DND-41 (cell line): Measurements from ENCODE around the gene DENND10.

ENCODE experiments used
- ATAC-seq: fragments of 200-7000 bp; cut with Tn5 transposase; 3 replicates; pipeline ENCODE4 v1.9.1; 2021; ENCODE audit warnings: low read depth; ENCODE audit not compliant: insufficient read depth
- DNase-seq: peaks from one replicate; pipeline ENCODE4 v3.0.0-alpha.2; 2020
- H2AFZ ChIP-seq: 2 replicates; pipeline ENCODE4 v1.6.0; 2012; ENCODE audit warnings: low read depth, low read length
- H3K27ac ChIP-seq: 2 replicates; pipeline ENCODE4 v1.5.1; 2012; ENCODE audit warnings: low read length, inconsistent platforms
- H3K27me3 ChIP-seq: fragments of 200-600 bp; sonication (generic); 2 replicates; pipeline ENCODE4 v1.6.0; 2012; ENCODE audit warnings: low read length, mild to moderate bottlenecking, inconsistent platforms; ENCODE audit not compliant: insufficient read depth, poor library complexity
- H3K36me3 ChIP-seq: 2 replicates; pipeline ENCODE4 v1.5.1; 2012; ENCODE audit warnings: low read length, inconsistent platforms; ENCODE audit not compliant: insufficient read depth
- H3K4me1 ChIP-seq: 2 replicates; pipeline ENCODE4 v1.5.1; 2012; ENCODE audit warnings: mild to moderate bottlenecking, low read length; ENCODE audit not compliant: insufficient read depth
- H3K4me2 ChIP-seq: 2 replicates; pipeline ENCODE4 v1.6.0; 2012; ENCODE audit warnings: mild to moderate bottlenecking, moderate library complexity, low read length, inconsistent platforms; ENCODE audit not compliant: insufficient read depth
- H3K4me3 ChIP-seq, 2 experiments: fragments of 200-600 bp in 1 of 2; shearing (Covaris generic) in 1 of 2; 2 replicates each; pipeline ENCODE4 v1.5.1; 2012 to 2016; ENCODE audit warnings: inconsistent platforms in 2 of 2, low read length in 2 of 2, mild to moderate bottlenecking in 2 of 2, low read depth in 1 of 2, moderate library complexity in 1 of 2
- H3K79me2 ChIP-seq: 2 replicates; pipeline ENCODE4 v1.6.0; 2012; ENCODE audit warnings: low read length, inconsistent platforms; ENCODE audit not compliant: insufficient read depth
- H3K9ac ChIP-seq: 2 replicates; pipeline ENCODE4 v1.6.0; 2012; ENCODE audit warnings: low read depth, mild to moderate bottlenecking, inconsistent platforms, low read length, moderate library complexity
- H3K9me3 ChIP-seq: 2 replicates; pipeline ENCODE4 v1.5.1; 2012; ENCODE audit warnings: low read length, moderate library complexity, mild to moderate bottlenecking, inconsistent platforms; ENCODE audit not compliant: insufficient read depth, severe bottlenecking
- H4K20me1 ChIP-seq: 2 replicates; pipeline ENCODE4 v1.6.0; 2012; ENCODE audit warnings: low read length; ENCODE audit not compliant: insufficient read depth
- EZH2 ChIP-seq: IDR thresholded peaks from 3 replicates; pipeline ENCODE4 v1.6.1; 2012; ENCODE audit warnings: borderline replicate concordance, low read depth, mild to moderate bottlenecking, moderate library complexity, low read length, inconsistent platforms; ENCODE audit not compliant: severe bottlenecking
- TF ChIP-seq, protein P1 (sequence below): IDR thresholded peaks from 2 replicates; pipeline ENCODE4 v1.5.1; 2012; ENCODE audit warnings: borderline replicate concordance, low read length, moderate library complexity, mild to moderate bottlenecking; ENCODE audit not compliant: poor library complexity, severe bottlenecking; ENCODE audit errors: extremely low read depth

DENND10 gene

DNA sequence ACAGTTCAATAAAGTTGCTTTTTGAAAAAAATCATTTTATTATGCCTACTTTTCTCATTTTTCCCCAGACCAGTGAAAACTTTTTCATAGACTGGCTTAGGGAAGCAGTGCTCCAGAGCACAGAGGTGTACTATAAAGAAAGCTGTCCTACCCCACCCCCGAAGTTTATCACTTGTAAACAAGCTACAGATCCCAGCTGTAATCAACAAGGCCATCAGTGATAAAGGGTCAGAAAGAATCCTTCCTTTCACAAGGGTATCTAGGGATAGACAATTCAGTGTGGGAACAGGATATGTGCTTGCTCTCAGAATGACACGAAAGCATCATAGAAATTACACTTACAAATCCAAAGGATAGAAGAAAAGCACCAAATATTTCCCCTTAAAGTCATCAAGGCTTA, 70.2 kb downstream of the DENND10 start:
- TF ChIP-seq, protein P1, sequence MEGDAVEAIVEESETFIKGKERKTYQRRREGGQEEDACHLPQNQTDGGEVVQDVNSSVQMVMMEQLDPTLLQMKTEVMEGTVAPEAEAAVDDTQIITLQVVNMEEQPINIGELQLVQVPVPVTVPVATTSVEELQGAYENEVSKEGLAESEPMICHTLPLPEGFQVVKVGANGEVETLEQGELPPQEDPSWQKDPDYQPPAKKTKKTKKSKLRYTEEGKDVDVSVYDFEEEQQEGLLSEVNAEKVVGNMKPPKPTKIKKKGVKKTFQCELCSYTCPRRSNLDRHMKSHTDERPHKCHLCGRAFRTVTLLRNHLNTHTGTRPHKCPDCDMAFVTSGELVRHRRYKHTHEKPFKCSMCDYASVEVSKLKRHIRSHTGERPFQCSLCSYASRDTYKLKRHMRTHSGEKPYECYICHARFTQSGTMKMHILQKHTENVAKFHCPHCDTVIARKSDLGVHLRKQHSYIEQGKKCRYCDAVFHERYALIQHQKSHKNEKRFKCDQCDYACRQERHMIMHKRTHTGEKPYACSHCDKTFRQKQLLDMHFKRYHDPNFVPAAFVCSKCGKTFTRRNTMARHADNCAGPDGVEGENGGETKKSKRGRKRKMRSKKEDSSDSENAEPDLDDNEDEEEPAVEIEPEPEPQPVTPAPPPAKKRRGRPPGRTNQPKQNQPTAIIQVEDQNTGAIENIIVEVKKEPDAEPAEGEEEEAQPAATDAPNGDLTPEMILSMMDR, result no peak
- no peak for TF ChIP-seq EZH2
- H3K4me1 ChIP-seq, result peaks cover 29% of the 10 kb centered on the region
- no peaks in the 10 kb centered on the region for H3K9me3 ChIP-seq
- H3K36me3 ChIP-seq, result peaks cover 76% of the 10 kb centered on the region
- no peaks in the 10 kb centered on the region for H3K27me3 ChIP-seq
- H3K27ac ChIP-seq, result no peak overlapping the region
- peaks cover 65% of the 10 kb centered on the region for H3K79me2 ChIP-seq
- ATAC-seq (no peak), DNase-seq (no peak)
- no peak overlapping the region for H3K9ac ChIP-seq
- no peak overlapping the region for H2AFZ ChIP-seq
- no peak overlapping the region for H3K4me2 ChIP-seq
- no peak overlapping the region for H3K4me3 ChIP-seq
- H4K20me1 ChIP-seq, result peaks cover 9% of the 10 kb centered on the region; the same call in 1 of the 2 replicates

DNA sequence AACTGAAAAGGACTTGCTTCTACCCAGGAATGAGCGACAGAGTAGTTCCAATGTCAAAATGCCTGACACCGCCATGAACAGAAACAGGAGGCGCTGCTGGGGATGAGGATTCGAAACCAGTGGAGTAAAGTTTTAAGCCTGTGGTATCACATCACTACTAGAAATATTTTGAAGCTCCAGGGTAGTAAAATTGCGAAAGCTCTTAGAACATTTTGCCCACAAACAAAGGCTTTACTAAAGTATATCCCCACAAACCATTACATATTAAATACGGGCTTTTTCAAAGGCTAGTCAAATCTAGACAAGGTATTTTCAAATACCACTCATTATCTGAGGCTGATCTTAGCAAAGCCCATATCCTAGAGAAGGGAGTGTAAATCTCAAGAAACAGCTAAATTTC, 72.3 kb downstream of the DENND10 start:
- DNase-seq, result no peak
- peak overlapping the region; percentile 88 for H3K9ac ChIP-seq
- peaks cover 65% of the 10 kb centered on the region for H3K79me2 ChIP-seq
- H3K4me2 ChIP-seq, result peak overlapping the region; percentile 85
- no peak for ATAC-seq
- no peaks in the 10 kb centered on the region for H3K27me3 ChIP-seq
- H3K4me3 ChIP-seq, result 0 out of 4 replicates have a peak overlapping the region, but pooled peaks of 1 of the 2 experiments have one; percentile 73
- H4K20me1 ChIP-seq, result peaks cover 9% of the 10 kb centered on the region; the same call in 1 of the 2 replicates
- no peak overlapping the region for H2AFZ ChIP-seq
- TF ChIP-seq, protein P1, result no peak
- TF ChIP-seq EZH2, result no peak
- peaks cover 57% of the 10 kb centered on the region for H3K36me3 ChIP-seq
- no peaks in the 10 kb centered on the region for H3K9me3 ChIP-seq
- H3K27ac ChIP-seq, result peak overlapping the region; percentile 49
- H3K4me1 ChIP-seq, result peaks cover 41% of the 10 kb centered on the region

DNA sequence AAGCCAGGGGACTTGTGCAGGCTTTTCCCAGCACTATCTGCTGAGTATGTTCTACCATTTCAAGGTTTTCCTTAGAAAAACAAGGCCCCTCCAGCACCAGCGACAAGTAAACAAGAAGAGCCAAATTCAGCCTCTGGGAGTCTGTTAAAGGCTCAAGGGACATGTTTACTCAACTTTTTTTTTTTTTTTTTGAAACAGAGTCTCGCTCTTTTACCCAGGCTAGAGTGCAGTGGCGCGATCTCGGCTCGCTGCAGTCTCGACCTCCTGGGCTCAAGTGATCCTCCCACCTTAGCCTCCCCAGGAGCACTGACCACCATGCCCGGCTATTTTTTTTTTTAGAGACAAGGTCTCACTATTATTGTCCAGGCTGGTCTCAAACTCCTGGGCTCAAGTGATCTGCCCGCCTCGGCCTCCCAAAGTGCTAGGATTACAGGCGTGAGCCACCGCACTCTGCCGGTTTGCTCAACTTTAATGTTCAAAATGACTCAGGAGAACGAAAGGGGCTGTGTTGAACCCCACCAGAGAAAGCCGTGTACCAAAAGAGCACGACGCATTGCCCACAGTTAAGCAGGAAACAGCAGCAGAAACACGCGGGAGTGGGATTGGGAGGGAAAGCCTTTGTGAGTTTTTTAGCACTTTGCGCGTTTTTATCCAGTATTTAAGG, 73.9 kb downstream of the DENND10 start:
- peak; percentile 7; the same call in 2 of the 3 replicates for ATAC-seq
- H3K4me3 ChIP-seq, result peak overlapping the region; percentile 73
- H3K9ac ChIP-seq, result peak overlapping the region; percentile 88
- no peaks in the 10 kb centered on the region for H3K27me3 ChIP-seq
- TF ChIP-seq, protein P1, result no peak
- peaks cover 51% of the 10 kb centered on the region for H3K79me2 ChIP-seq
- H3K36me3 ChIP-seq, result peaks cover 41% of the 10 kb centered on the region
- H3K4me1 ChIP-seq, result peaks cover 41% of the 10 kb centered on the region
- H3K9me3 ChIP-seq, result no peaks in the 10 kb centered on the region
- H3K27ac ChIP-seq, result peak overlapping the region; percentile 95
- peak; percentile 17 for DNase-seq
- peak overlapping the region; percentile 85 for H3K4me2 ChIP-seq
- H4K20me1 ChIP-seq, result peaks cover 9% of the 10 kb centered on the region; the same call in 1 of the 2 replicates
- H2AFZ ChIP-seq, result peak overlapping the region; percentile 85
